Kidney capillary endothelial cell (primary cell): Measurements from ENCODE around the gene INTS1.

ENCODE experiments used
- DNase-seq: peaks from one replicate; pipeline ENCODE4 v3.0.0-alpha.2; 2018; ENCODE audit warnings: low spot score

The INTS1 gene

GRCh38 chr7:1503816-1504775, at the start of gene INTS1:
Gene INTS1 (minus strand): TSS chr7:1504389. CDS start chr7:1503960, 429 bp downstream.
- DNase-seq, result peak; percentile 89

- no peak for DNase-seq
Observed at GRCh38 chr7:1553512-1554210, 49.5 kb upstream of the INTS1 start.

GRCh38 chr7:1552200-1552599, 48.0 kb upstream of the INTS1 start:
- DNase-seq, result no peak

DNA sequence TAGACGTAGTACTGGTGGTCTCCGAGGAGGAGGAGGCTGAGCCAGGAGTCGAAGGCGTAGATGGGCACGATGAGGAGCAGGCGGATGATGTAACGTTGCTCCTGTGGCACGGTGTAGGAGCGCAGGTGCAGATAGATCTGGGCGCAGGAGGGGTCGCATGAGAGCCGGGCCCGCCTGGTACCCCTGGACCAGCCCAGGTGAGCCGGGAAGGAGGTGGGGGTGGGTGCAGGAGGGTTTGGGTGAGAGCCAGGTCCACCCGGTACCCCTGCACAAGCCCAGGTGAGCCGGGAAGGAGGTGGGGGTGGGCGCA, 46.6 kb upstream of the INTS1 start:
- DNase-seq, result no peak

- DNase-seq, result no peak
Observed at GRCh38 chr7:1550005-1550845, 46.0 kb upstream of the INTS1 start.

GRCh38 chr7:1549357-1550004, 45.3 kb upstream of the INTS1 start:
- DNase-seq, result no peak

DNA sequence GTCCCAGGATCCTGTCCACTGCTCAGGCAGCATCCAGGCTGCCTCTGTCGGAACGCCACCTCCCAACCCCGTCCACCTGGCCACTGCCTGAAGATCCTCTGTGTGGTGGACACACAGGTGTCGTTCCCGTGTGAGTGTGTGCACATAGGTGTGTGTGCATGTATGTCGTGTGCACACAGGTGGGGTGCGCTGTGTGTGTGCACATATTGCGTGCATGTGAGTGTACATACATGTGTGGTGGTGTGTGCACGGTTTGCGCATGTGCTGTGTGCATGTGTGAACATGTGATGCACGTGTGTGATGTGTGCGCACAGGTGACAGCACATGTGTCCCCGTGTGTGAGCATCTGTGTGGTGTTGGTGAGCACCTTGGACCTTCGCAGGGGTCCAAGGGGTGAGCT, 44.8 kb upstream of the INTS1 start:
- DNase-seq, result no peak

GRCh38 chr7:1548438-1548831, 44.2 kb upstream of the INTS1 start:
- DNase-seq, result no peak

DNA sequence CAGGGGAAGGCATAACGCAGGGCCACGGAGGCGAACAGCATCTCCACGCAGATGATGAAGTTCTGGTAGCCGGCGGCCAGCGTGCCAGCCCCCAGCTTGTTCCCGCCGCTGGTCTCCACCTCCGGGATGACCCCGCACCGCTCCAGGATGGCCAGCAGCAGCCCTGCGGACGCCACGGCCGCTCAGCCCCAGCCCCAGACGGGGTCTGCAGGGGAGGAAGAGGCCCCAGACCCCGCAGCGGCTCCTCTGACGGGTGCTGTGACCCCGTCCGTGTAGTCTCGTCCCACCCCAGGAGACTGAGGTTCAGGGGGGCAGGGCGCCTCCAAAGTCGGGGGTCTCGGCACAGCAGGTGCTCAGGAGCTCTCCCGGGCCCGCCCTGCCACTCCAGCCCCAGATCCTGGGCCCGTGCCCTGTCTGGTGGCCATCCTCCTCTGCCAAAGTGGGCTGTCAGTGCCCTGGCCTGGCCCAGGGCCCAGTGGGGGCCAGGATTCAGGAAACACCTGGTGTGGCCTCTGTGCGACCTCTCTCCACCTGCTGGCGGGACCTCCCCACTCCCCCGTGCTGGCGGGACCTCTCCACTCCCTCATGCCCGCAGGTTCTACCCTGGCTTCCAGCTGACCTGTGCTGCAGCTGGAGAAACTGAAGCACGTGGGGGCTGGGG, 43.7 kb upstream of the INTS1 start:
- DNase-seq, result no peak

GRCh38 chr7:1546909-1547776, 43.0 kb upstream of the INTS1 start:
- DNase-seq, result no peak

DNA sequence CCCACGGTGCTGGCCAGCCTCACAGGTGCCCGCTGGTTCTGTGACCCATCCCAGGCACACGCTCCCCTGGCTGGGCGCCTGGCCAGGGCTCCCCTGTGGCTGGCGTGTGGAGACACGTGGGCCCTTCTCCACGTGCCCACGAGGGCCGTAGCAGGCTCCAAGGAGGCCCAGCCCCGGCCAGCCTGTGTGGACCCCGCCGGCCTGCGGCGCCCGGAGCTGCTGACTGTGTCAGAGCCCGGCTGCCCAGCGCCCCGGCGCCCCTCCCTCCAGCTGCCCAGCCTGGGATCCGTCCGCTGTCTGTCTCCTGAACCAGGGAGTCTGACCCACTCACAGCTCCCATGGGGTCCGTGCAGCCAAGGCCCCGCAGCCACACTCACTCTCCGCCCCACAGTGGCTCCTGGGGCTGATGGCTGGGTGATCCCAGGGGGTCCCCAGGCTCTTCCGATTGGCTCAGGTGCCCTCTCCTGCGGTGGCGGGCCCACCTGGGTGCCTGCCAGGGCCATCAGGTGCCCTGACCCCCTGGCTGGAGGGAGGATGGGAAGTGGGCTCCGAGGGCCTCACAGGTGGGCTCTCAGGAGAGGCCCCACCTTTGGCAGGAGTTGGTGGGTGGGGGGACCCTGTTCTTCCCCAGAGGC, 42.2 kb upstream of the INTS1 start:
- DNase-seq, result no peak

DNA sequence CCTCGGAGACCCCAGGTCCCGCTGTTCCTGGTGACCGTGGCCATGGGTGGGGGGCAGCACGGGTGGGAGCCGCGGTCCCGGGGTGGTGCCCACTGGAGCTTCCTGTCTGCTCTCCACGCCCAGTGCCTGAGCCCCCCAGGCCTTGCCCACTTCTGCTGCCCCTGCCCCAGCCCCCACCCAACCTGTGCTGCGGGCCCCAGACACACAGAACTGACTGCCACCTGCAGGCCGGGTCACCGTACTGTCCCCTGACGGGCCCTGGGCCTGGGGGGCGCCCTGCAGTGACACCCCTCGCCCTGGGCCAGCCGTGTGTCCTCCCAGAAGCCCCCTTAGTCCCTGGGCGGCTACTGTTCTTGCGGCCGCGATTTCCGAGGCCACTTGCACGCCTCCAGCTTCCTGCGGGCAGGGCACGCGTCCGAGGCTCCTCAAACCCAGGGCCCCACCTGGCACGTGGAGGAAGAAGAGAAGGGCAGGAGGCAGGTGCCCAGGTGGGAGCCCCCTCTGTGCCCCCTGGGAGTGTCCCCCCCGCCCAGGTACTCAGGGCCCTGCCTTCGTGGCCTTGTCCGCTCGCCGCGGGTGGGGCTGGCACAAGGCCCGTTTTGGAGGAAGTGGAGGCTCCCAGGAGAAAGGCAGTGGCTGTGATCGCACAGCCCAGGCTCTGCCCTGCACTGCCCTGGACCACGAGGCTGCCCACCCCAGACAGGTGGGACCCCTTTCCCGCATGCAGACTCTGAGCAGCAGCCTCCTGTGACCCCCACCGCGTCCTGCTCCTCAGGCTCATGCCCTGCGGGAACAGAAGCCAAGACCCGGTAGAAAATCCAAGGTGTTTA, 41.4 kb upstream of the INTS1 start:
- DNase-seq, result no peak

DNA sequence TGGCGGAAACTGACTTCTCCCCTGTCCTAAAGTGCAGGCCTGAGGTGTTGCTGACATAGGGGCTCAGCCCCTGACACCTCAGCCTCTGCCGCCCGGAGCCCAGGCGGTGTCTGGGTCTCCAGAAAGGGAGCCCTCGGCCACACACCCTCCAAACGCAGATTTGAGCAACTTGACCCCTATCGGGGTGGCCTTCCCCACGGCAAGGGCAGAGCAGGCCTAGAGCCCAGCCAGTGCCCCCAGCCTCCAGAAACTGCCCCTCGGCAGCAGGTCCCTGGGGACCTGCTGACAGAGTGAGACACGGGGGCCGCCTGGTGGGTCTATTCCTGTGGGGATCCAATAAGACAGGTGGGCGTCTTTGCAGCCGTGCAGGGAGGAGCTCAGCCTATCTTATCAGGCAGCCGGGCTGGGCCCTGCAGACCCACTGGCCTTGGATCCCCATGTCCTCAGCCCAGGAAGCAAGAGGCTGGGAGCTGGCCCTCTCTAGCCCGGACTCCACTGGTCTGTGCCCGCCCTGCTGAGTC, 40.8 kb upstream of the INTS1 start:
- no peak for DNase-seq

DNA sequence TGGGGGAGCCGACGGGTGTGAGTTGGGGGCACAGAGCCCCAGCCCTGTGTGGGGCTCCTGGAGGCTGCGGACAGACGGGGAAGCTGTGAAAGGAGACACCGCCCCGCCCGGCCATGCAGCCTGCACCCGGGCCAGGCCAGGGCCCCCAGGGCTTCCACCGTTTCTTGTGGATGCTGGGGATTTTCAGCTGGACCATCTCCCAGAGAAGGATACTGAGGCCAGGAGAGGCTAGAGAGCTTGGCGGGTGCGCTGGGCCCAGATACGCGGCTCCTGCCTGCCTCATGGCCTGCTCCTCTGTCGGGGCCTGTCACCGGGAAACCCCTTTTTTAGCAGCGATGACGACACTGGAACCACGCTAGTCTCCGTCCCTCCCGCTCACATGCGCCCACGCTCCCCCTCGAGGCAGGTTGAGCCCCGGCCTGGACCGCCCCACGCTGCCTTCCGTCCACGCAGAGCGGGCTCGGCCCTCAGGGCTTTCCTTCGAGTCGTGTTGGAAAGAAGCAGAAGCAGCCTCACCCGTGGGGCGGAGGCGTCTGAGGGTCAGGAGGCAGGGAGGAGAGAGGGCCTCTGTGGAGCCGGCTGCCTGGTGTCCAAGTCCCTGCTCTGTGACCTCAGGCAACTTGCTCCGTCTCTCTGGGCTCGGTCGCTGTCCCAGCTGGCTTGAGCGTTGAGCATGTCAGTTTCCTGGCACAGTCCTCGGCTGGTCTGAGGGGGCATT, 40.1 kb upstream of the INTS1 start:
- DNase-seq, result no peak

DNA sequence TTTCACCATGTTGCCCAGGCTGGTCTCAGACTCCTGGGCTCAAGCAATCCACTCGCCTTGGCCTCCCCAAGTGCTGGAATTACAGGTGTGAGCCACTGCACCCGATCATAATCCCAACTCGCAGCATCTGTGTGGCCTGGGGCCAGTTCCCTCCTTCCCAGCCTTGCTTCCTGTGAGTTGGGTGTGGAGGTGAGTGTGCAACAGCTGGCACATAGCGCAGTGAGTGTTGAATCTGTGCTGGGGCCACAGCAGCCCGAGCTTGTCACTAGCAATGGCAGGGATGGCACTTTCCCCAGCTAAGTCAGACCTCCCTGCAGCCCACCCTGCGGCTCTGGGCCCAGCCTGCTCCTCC, 39.6 kb upstream of the INTS1 start:
- DNase-seq, result no peak

GRCh38 chr7:1542841-1543747, 38.9 kb upstream of the INTS1 start:
- no peak for DNase-seq

DNA sequence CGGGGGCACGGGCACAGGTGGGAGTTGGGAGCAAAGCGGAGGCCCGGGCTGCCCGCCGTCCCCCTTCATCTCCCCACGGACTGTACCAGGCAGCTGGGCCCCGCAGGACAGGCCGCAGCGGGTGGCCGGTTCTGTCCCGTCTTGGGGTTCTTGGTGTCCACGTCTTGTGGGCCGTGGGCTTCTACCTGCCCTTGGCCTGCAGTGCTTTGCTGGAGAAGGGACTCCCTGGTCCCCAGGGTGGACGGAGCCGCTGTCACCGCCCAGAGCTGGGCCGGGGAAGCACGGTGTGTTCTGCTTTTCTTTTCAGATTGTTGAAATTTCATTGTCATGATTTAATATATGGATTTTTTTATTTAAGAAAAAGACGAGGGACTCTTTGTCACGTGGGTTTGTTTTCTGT, 38.1 kb upstream of the INTS1 start:
- DNase-seq, result no peak
